Liver (tissue), 9 donors: ENCODE measurements around the gene RASAL2. TPM values are rescaled to one million over a fixed set of nuclear protein-coding genes. Genes with fewer than 3 reads are reported as not detected.

Source experiments
- DNase-seq: peaks from one replicate; pipeline ENCODE4 v3.0.0-alpha.2; 2017; ENCODE audit warnings: low spot score
- H3K27ac ChIP-seq, 2 donors: one replicate each; pipeline ENCODE4 v1.7.0; 2013; ENCODE audit warnings: inconsistent platforms in 2 of 2, low read length in 2 of 2, control low read depth in 1 of 2, low read depth in 1 of 2, mild to moderate bottlenecking in 1 of 2
- H3K27me3 ChIP-seq, 4 donors: one replicate each; pipeline versions ENCODE4 v1.6.1 to v1.7.0; 2013; ENCODE audit warnings: low read length in 3 of 4, inconsistent platforms in 1 of 4, mild to moderate bottlenecking in 1 of 4, moderate library complexity in 1 of 4; ENCODE audit not compliant: control insufficient read depth in 4 of 4, insufficient read depth in 4 of 4
- H3K36me3 ChIP-seq, 4 donors: one replicate each; pipeline versions ENCODE4 v1.6.1 to v1.7.0; 2013; ENCODE audit warnings: low read length in 3 of 4, mild to moderate bottlenecking in 3 of 4, low read depth in 1 of 4, moderate library complexity in 1 of 4; ENCODE audit not compliant: control insufficient read depth in 4 of 4, insufficient read depth in 3 of 4
- H3K4me1 ChIP-seq, 4 donors: one replicate each; pipeline versions ENCODE4 v1.6.1 to v1.7.0; 2013; ENCODE audit warnings: low read length in 3 of 4, mild to moderate bottlenecking in 3 of 4, moderate library complexity in 1 of 4; ENCODE audit not compliant: control insufficient read depth in 4 of 4, insufficient read depth in 4 of 4
- H3K4me3 ChIP-seq, 3 donors: one replicate each; pipeline versions ENCODE4 v1.6.1 to v1.7.0; 2013; ENCODE audit warnings: low read length in 3 of 3, control low read depth in 1 of 3, low read depth in 1 of 3, mild to moderate bottlenecking in 1 of 3
- H3K9ac ChIP-seq, 2 donors: one replicate each; pipeline ENCODE4 v1.7.0; 2013; ENCODE audit warnings: low read length in 2 of 2, mild to moderate bottlenecking in 2 of 2, moderate library complexity in 2 of 2, control low read depth in 1 of 2, low read depth in 1 of 2
- H3K9me3 ChIP-seq, 4 donors: one replicate each; pipeline versions ENCODE4 v1.6.1 to v1.7.0; 2013; ENCODE audit warnings: low read length in 3 of 4; ENCODE audit not compliant: control insufficient read depth in 4 of 4
- ATF3 ChIP-seq: IDR thresholded peaks from 2 replicates; pipeline ENCODE4 v1.6.1; 2016; ENCODE audit warnings: antibody characterized with exemption
- EGR1 ChIP-seq, 2 donors: IDR thresholded peaks; 2 replicates each; pipeline ENCODE4 v1.6.1; 2016 to 2018; ENCODE audit warnings: antibody characterized with exemption in 2 of 2, low read depth in 2 of 2
- FOXA1 ChIP-seq: IDR thresholded peaks from 2 replicates; pipeline ENCODE4 v1.6.1; 2016; ENCODE audit warnings: antibody characterized with exemption
- FOXA2 ChIP-seq: IDR thresholded peaks from 2 replicates; pipeline ENCODE4 v1.6.1; 2016; ENCODE audit warnings: antibody characterized with exemption
- GABPA ChIP-seq, 2 donors: IDR thresholded peaks in 1 of 2; conservative IDR thresholded peaks in 1 of 2; 2 replicates each; pipeline ENCODE4 v1.6.1; 2016; ENCODE audit warnings: antibody characterized with exemption in 2 of 2, mild to moderate bottlenecking in 1 of 2, moderate library complexity in 1 of 2
- HNF4A ChIP-seq, 2 donors: conservative IDR thresholded peaks; 2 replicates each; pipeline ENCODE4 v1.6.1; 2016; ENCODE audit warnings: antibody characterized with exemption in 2 of 2, mild to moderate bottlenecking in 2 of 2
- HNF4G ChIP-seq: IDR thresholded peaks from 2 replicates; pipeline ENCODE4 v1.6.1; 2016; ENCODE audit warnings: antibody characterized with exemption
- JUND ChIP-seq, 2 donors: IDR thresholded peaks; 2 replicates each; pipeline ENCODE4 v1.6.1; 2016; ENCODE audit warnings: antibody characterized with exemption in 2 of 2
- NR2F2 ChIP-seq: IDR thresholded peaks from 2 replicates; pipeline ENCODE4 v1.6.1; 2016; ENCODE audit warnings: antibody characterized with exemption
- RAD21 ChIP-seq, 2 donors: IDR thresholded peaks; 2 replicates each; pipeline ENCODE4 v1.6.1; 2016; ENCODE audit warnings: antibody characterized with exemption in 2 of 2, mild to moderate bottlenecking in 2 of 2
- RXRA ChIP-seq, 2 donors: IDR thresholded peaks; 2 replicates each; pipeline ENCODE4 v1.6.1; 2017 to 2018; ENCODE audit warnings: antibody characterized with exemption in 2 of 2, mild to moderate bottlenecking in 1 of 2
- SP1 ChIP-seq: IDR thresholded peaks from 2 replicates; pipeline ENCODE4 v1.6.1; 2018; ENCODE audit warnings: antibody characterized with exemption, mild to moderate bottlenecking
- TAF1 ChIP-seq: conservative IDR thresholded peaks from 2 replicates; pipeline ENCODE4 v1.6.1; 2016; ENCODE audit warnings: antibody characterized with exemption, mild to moderate bottlenecking
- WGBS: extraction: QIAGEN DNeasy Blood & Tissue Kit; methylation state at CpG from one replicate; pipeline ENCODE4 v1.1.7; 2013; 5-methylcytosine and 5-hydroxymethylcytosine counted together
- polyA plus RNA-seq, 2 donors: library from polyadenylated mRNA; stranded (reverse) in 1 of 2; unstranded in 1 of 2; fragments of 200-250 nt in 1 of 2; fragments of >200 nt in 1 of 2; fragmentation: Nextera tagmentation in 1 of 2; extraction: Ambion mirVana in 1 of 2; gene quantifications; one replicate each; pipeline versions ENCODE4 v1.2.1 to v1.2.3, GENCODE V29; 2013 to 2015
- total RNA-seq, 2 donors: library from RNA; depleted of rRNA; stranded (reverse); fragments of >200 nt; gene quantifications; one replicate each; pipeline ENCODE4 v1.2.3, GENCODE V29; 2014
- TF ChIP-seq, protein P1 (sequence below): IDR thresholded peaks from 2 replicates; pipeline ENCODE4 v1.6.1; 2016; ENCODE audit warnings: antibody characterized with exemption
- TF ChIP-seq, protein P2 (sequence below): fragments of 150-350 bp; IDR thresholded peaks from 2 replicates; pipeline ENCODE4 v1.5.1; 2017; ENCODE audit warnings: improper control_type of control experiment, low read depth, low read length; ENCODE audit not compliant: missing input control
- TF ChIP-seq, protein P3 (sequence below): IDR thresholded peaks from 2 replicates; pipeline ENCODE4 v1.6.1; 2016; ENCODE audit warnings: antibody characterized with exemption
- donor health status: healthy.
- donor health status: healthy.
- donor health status: healthy.
- donor health status: healthy.
- donor health status: healthy.

The RASAL2 gene
- total and polyA plus RNA-seq, 4 donors: 1.8 to 8.1 (median 4.1) TPM

DNA sequence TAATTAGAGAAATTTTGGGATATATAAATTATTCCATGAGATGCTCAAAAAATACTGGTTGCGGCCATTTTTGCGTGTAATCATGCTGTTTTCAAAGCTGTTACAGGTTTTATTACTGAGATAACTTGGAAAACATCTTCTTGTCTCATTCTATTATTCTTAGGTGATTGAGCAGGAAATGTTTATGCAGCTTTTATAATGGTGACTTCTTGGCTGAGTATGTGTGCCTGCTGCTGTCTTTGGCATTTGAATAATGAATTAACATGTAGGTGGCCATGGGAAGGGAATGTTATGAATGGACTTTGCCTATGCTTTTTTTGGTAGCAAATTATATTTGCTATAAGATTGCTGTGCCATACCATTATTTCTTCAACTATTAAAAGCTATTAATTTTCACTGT, 52.5 kb downstream of the RASAL2 start:
- no peaks in the 10 kb centered on the region for H3K9me3 ChIP-seq
- no peak overlapping the region for H3K4me3 ChIP-seq
- H3K27me3 ChIP-seq: no peaks in the 10 kb centered on the region
- no peak overlapping the region for H3K9ac ChIP-seq
- no peak overlapping the region for H3K27ac ChIP-seq
- WGBS: 98% methylated on average over 2 of the region's 2 CpGs
- H3K36me3 ChIP-seq: no peaks in the 10 kb centered on the region
- no peak for DNase-seq
- H3K4me1 ChIP-seq: peaks cover 0 to 5% (median 0%) of the 10 kb centered on the region in 4 donors
- TF ChIP-seq, protein P1, sequence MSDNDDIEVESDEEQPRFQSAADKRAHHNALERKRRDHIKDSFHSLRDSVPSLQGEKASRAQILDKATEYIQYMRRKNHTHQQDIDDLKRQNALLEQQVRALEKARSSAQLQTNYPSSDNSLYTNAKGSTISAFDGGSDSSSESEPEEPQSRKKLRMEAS: no peak
- no peak for TF ChIP-seq TAF1
- TF ChIP-seq FOXA2: no peak
- TF ChIP-seq NR2F2: no peak
- TF ChIP-seq RXRA (IDR thresholded peaks at IDR 0.05): no peak
- no peak for TF ChIP-seq RAD21 (IDR thresholded peaks at IDR 0.05)
- TF ChIP-seq ATF3: no peak
- no peak for TF ChIP-seq HNF4G
- TF ChIP-seq, protein P2, sequence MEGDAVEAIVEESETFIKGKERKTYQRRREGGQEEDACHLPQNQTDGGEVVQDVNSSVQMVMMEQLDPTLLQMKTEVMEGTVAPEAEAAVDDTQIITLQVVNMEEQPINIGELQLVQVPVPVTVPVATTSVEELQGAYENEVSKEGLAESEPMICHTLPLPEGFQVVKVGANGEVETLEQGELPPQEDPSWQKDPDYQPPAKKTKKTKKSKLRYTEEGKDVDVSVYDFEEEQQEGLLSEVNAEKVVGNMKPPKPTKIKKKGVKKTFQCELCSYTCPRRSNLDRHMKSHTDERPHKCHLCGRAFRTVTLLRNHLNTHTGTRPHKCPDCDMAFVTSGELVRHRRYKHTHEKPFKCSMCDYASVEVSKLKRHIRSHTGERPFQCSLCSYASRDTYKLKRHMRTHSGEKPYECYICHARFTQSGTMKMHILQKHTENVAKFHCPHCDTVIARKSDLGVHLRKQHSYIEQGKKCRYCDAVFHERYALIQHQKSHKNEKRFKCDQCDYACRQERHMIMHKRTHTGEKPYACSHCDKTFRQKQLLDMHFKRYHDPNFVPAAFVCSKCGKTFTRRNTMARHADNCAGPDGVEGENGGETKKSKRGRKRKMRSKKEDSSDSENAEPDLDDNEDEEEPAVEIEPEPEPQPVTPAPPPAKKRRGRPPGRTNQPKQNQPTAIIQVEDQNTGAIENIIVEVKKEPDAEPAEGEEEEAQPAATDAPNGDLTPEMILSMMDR: no peak
- TF ChIP-seq JUND (IDR thresholded peaks at IDR 0.05): no peak
- TF ChIP-seq SP1: no peak
- TF ChIP-seq, protein P3, sequence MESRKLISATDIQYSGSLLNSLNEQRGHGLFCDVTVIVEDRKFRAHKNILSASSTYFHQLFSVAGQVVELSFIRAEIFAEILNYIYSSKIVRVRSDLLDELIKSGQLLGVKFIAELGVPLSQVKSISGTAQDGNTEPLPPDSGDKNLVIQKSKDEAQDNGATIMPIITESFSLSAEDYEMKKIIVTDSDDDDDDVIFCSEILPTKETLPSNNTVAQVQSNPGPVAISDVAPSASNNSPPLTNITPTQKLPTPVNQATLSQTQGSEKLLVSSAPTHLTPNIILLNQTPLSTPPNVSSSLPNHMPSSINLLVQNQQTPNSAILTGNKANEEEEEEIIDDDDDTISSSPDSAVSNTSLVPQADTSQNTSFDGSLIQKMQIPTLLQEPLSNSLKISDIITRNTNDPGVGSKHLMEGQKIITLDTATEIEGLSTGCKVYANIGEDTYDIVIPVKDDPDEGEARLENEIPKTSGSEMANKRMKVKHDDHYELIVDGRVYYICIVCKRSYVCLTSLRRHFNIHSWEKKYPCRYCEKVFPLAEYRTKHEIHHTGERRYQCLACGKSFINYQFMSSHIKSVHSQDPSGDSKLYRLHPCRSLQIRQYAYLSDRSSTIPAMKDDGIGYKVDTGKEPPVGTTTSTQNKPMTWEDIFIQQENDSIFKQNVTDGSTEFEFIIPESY: no peak
- TF ChIP-seq HNF4A (conservative IDR thresholded peaks at IDR 0.05): no peak

DNA sequence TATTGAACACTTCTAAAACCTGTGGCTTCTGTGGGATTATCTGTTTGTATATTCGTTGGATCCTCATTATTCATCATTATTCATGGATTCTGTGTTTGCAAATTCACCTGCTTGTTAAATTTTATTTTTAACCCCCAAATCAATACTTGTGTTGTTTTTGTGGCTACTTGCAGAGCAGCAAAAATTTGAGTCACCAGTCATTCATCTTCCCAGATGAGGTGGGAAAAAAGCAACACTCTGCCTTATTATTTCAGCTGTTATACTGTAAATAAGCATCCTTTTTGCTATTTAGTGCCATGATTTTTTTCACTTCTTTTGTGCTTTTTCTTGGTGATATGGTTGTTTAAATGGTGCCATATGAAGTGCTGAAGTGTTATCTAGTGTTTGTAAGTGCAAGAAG, 56.7 kb downstream of the RASAL2 start:
- Histone ChIP-seq H3K36me3 (no peaks in the 10 kb centered on the region), H3K4me3 (no peak overlapping the region), H3K27ac (no peak overlapping the region), H3K9ac (no peak overlapping the region), H3K27me3 (no peaks in the 10 kb centered on the region), H3K9me3 (no peaks in the 10 kb centered on the region), H3K4me1 (no peaks in the 10 kb centered on the region)
- 1% methylated on average over 1 of the region's 1 CpG for WGBS
- DNase-seq: no peak
- TF ChIP-seq GABPA (IDR thresholded peaks at IDR 0.05 in 1 of 2, conservative IDR thresholded peaks at IDR 0.05 in 1 of 2) (no peak), FOXA1 (no peak), EGR1 (IDR thresholded peaks at IDR 0.05; ENCODE audit: low read depth in 2 of 2) (no peak), ATF3 (no peak), HNF4G (no peak), SP1 (no peak), FOXA2 (no peak), HNF4A (conservative IDR thresholded peaks at IDR 0.05) (no peak), RAD21 (IDR thresholded peaks at IDR 0.05) (no peak), TAF1 (no peak), JUND (IDR thresholded peaks at IDR 0.05) (no peak)
- TF ChIP-seq, protein P3: no peak
- TF ChIP-seq, protein P1: no peak
- TF ChIP-seq, protein P2: no peak
